OCI-LY3 (cell line): ENCODE measurements around the gene PDE5A.

ENCODE experiments used
- H2AFZ ChIP-seq: fragments of 200-600, 300-600 bp; shearing (Covaris generic); 2 replicates; pipeline ENCODE4 v1.6.0; 2014; ENCODE audit warnings: antibody characterized with exemption, low read depth, low read length
- H3K27ac ChIP-seq: fragments of 200-600, 300-600 bp; sonication (generic); 2 replicates; pipeline ENCODE4 v1.5.1; 2014; ENCODE audit warnings: mild to moderate bottlenecking, low read length, moderate library complexity, mixed read lengths
- H3K27me3 ChIP-seq: fragments of 200-600, 300-600 bp; sonication (generic); 2 replicates; pipeline ENCODE4 v1.6.1; 2014; ENCODE audit warnings: low read depth, low read length, mixed read lengths
- H3K36me3 ChIP-seq: fragments of 200-600, 300-600 bp; sonication (generic); replicated peaks from 2 replicates; pipeline ENCODE3; 2014; ENCODE audit warnings: low read depth, low read length, mixed read lengths
- H3K4me1 ChIP-seq: fragments of 300-600, 200-600 bp; sonication (generic); 2 replicates; pipeline ENCODE4 v1.6.1; 2014; ENCODE audit warnings: low read length, mixed read lengths
- H3K4me2 ChIP-seq: fragments of 200-600, 300-600 bp; sonication (generic); 2 replicates; pipeline ENCODE4 v1.6.1; 2014; ENCODE audit warnings: low read length, mixed read lengths
- H3K4me3 ChIP-seq: fragments of 300-600, 200-600 bp; sonication (generic); 2 replicates; pipeline ENCODE4 v1.5.1; 2014; ENCODE audit warnings: antibody characterized with exemption, mild to moderate bottlenecking, low read length, moderate library complexity
- H3K79me2 ChIP-seq: fragments of 300-600, 200-600 bp; shearing (Covaris generic); 2 replicates; pipeline ENCODE4 v1.6.1; 2014; ENCODE audit warnings: mild to moderate bottlenecking, low read length, mixed read lengths
- H3K9ac ChIP-seq: fragments of 300-600, 200-600 bp; shearing (Covaris generic); 2 replicates; pipeline ENCODE4 v1.6.0; 2014; ENCODE audit warnings: mild to moderate bottlenecking, low read length, moderate library complexity
- H3K9me3 ChIP-seq: fragments of 200-600, 300-600 bp; shearing (Covaris generic); 2 replicates; pipeline ENCODE4 v1.6.1; 2014; ENCODE audit warnings: low read length, mixed read lengths; ENCODE audit not compliant: insufficient read depth
- H4K20me1 ChIP-seq: fragments of 200-600, 300-600 bp; sonication (generic); 2 replicates; pipeline ENCODE4 v1.6.1; 2016; ENCODE audit warnings: low read length, mixed read lengths; ENCODE audit not compliant: insufficient read depth
- CTCF ChIP-seq: fragments of 200-600, 300-600 bp; sonication (generic); IDR thresholded peaks from 2 replicates; pipeline ENCODE4 v1.5.1; 2014; ENCODE audit warnings: antibody characterized with exemption, low read length, low read depth
- EZH2phosphoT487 ChIP-seq: fragments of 200-600 bp; shearing (Covaris generic); IDR thresholded peaks from 2 replicates; pipeline ENCODE4 v1.6.1; 2018; ENCODE audit warnings: antibody characterized with exemption, mixed run types, low read depth

Gene PDE5A

GRCh38 chr4:119559044-119559647 lies 69.5 kb downstream of the PDE5A start:
- no peaks in the 10 kb centered on the region for H4K20me1 ChIP-seq
- H3K4me3 ChIP-seq, result no peak overlapping the region
- H2AFZ ChIP-seq, result no peak overlapping the region
- no peak overlapping the region for H3K9ac ChIP-seq
- H3K27ac ChIP-seq, result no peak overlapping the region
- H3K4me1 ChIP-seq, result no peaks in the 10 kb centered on the region
- H3K36me3 ChIP-seq, result no peaks in the 10 kb centered on the region
- H3K4me2 ChIP-seq, result no peak overlapping the region
- H3K79me2 ChIP-seq, result no peaks in the 10 kb centered on the region
- TF ChIP-seq CTCF (peak; percentile 63), EZH2phosphoT487 (no peak)
- no peaks in the 10 kb centered on the region for H3K27me3 ChIP-seq
- peaks cover under 1% of the 10 kb centered on the region for H3K9me3 ChIP-seq

DNA sequence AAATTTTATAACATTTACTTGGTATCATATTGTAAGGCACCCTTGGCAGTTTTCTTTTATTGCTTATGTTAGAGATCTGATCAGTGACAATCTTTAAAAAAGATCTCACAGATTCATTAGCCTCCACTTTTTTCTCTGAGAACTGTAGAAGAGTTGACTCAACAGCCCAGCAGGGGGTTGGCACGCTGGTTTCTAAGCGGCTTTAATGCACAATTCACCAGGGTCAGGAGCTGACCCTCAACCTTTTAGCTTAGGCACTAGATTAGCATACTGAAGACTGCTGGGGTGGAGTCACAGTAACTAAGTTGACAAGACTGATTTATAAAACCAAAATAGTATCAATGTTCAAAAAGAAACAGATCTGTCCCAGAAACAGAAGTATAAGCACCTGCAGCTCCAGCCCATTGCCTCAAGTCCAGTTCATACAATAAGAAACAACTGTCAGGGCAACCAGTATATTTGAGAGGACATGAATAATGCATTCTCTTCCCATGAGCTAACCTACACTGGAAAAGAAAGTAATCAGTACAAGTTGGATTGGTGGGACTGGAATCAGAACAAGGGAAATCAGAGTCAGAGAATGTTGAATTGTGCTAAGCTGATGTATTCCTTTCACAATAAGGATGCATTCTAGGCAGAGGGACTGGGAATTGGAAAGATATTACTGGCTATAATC lies 77.6 kb downstream of the PDE5A start:
- Histone ChIP-seq H2AFZ (no peak overlapping the region), H3K4me1 (no peaks in the 10 kb centered on the region), H3K4me2 (no peak overlapping the region), H3K9ac (no peak overlapping the region), H3K4me3 (no peak overlapping the region), H4K20me1 (no peaks in the 10 kb centered on the region), H3K36me3 (no peaks in the 10 kb centered on the region), H3K9me3 (no peaks in the 10 kb centered on the region), H3K79me2 (no peaks in the 10 kb centered on the region), H3K27ac (no peak overlapping the region), H3K27me3 (no peaks in the 10 kb centered on the region)
- TF ChIP-seq CTCF (no peak), EZH2phosphoT487 (no peak)

GRCh38 chr4:119549639-119550038 lies 79.0 kb downstream of the PDE5A start:
- no peak overlapping the region for H3K9ac ChIP-seq
- no peaks in the 10 kb centered on the region for H3K4me1 ChIP-seq

More at GRCh38 chr4:119549639-119550038, 79.0 kb downstream of the PDE5A start:
- TF ChIP-seq CTCF (no peak), EZH2phosphoT487 (no peak)
- Histone ChIP-seq H3K79me2 (no peaks in the 10 kb centered on the region), H3K27me3 (no peaks in the 10 kb centered on the region), H3K27ac (no peak overlapping the region), H2AFZ (no peak overlapping the region), H4K20me1 (no peaks in the 10 kb centered on the region), H3K9me3 (no peaks in the 10 kb centered on the region), H3K36me3 (no peaks in the 10 kb centered on the region), H3K4me3 (no peak overlapping the region), H3K4me2 (no peak overlapping the region)
